GM21381 (cell line): ENCODE data around the gene FUBP3.

Source experiments
- ATAC-seq: cut with Tn5 transposase; IDR thresholded peaks from one replicate; pipeline ENCODE4 v1.9.1; 2021; ENCODE audit warnings: mild to moderate bottlenecking, moderate library complexity; ENCODE audit not compliant: unreplicated experiment

The FUBP3 gene

GRCh38 chr9:130633336-130634190 lies 54.2 kb downstream of the FUBP3 start:
- no peak for ATAC-seq

- ATAC-seq = no peak
Observed at GRCh38 chr9:130634191-130634768, 54.9 kb downstream of the FUBP3 start.

- ATAC-seq = no peak
Observed at GRCh38 chr9:130634801-130635200, 55.4 kb downstream of the FUBP3 start.

- no peak for ATAC-seq
Observed at GRCh38 chr9:130635306-130635705, 55.9 kb downstream of the FUBP3 start.

GRCh38 chr9:130635721-130636647 lies 56.6 kb downstream of the FUBP3 start:
- ATAC-seq = no peak

- no peak for ATAC-seq
Observed at GRCh38 chr9:130636648-130637020, 57.3 kb downstream of the FUBP3 start.

- ATAC-seq = no peak
Observed at GRCh38 chr9:130638284-130639123, 59.1 kb downstream of the FUBP3 start.

- no peak for ATAC-seq
Observed at GRCh38 chr9:130639124-130639765, 59.9 kb downstream of the FUBP3 start.

GRCh38 chr9:130639866-130640555 lies 60.6 kb downstream of the FUBP3 start:
- ATAC-seq = no peak

GRCh38 chr9:130640681-130641080 lies 61.3 kb downstream of the FUBP3 start:
- no peak for ATAC-seq

- ATAC-seq = no peak
Observed at GRCh38 chr9:130642926-130643325, 63.5 kb downstream of the FUBP3 start.

GRCh38 chr9:130651221-130651620 lies 71.8 kb downstream of the FUBP3 start:
- ATAC-seq = no peak

GRCh38 chr9:130651752-130652151 lies 72.4 kb downstream of the FUBP3 start:
- no peak for ATAC-seq

- ATAC-seq = no peak
Observed at GRCh38 chr9:130654879-130655278, 75.5 kb downstream of the FUBP3 start.

- no peak for ATAC-seq
Observed at GRCh38 chr9:130658893-130659698, 79.7 kb downstream of the FUBP3 start.

- no peak for ATAC-seq
Observed at GRCh38 chr9:130659699-130660248, 80.4 kb downstream of the FUBP3 start.

- no peak for ATAC-seq
Observed at GRCh38 chr9:130660326-130660682, 80.9 kb downstream of the FUBP3 start.

- ATAC-seq = no peak
Observed at GRCh38 chr9:130660683-130661450, 81.5 kb downstream of the FUBP3 start.
